Stimulated activated CD4-positive, alpha-beta T cell treated with anti-CD3 and anti-CD28 coated beads, Interleukin-1b, Interleukin-23, amount 100 ng/mL, for 48 hours (primary cell): ENCODE results near the gene CCDC170.
A peak's percentile ranks its signal among the peaks of the same experiment; 100 is the strongest.
"Not testable (repeated sequence)": the region's sequence is repeated elsewhere in the genome, so short reads cannot be mapped to it uniquely, and the experiment has no call there.

Experiments used
- DNase-seq: peaks from one replicate; pipeline ENCODE4 v3.0.0-alpha.2; 2020

The CCDC170 gene, protein sequence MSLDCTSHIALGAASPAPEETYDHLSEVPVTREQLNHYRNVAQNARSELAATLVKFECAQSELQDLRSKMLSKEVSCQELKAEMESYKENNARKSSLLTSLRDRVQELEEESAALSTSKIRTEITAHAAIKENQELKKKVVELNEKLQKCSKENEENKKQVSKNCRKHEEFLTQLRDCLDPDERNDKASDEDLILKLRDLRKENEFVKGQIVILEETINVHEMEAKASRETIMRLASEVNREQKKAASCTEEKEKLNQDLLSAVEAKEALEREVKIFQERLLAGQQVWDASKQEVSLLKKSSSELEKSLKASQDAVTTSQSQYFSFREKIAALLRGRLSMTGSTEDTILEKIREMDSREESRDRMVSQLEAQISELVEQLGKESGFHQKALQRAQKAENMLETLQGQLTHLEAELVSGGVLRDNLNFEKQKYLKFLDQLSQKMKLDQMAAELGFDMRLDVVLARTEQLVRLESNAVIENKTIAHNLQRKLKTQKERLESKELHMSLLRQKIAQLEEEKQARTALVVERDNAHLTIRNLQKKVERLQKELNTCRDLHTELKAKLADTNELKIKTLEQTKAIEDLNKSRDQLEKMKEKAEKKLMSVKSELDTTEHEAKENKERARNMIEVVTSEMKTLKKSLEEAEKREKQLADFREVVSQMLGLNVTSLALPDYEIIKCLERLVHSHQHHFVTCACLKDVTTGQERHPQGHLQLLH

GRCh38 chr6:151493804-151494234, at the start of gene CCDC170:
CCDC170 (plus strand) TSS chr6:151494017; CDS start chr6:151494129, 112 bp downstream.
- DNase-seq: no peak

- DNase-seq: no peak
Measured at GRCh38 chr6:151445482-151445881, 48.3 kb upstream of the CCDC170 start.

DNA sequence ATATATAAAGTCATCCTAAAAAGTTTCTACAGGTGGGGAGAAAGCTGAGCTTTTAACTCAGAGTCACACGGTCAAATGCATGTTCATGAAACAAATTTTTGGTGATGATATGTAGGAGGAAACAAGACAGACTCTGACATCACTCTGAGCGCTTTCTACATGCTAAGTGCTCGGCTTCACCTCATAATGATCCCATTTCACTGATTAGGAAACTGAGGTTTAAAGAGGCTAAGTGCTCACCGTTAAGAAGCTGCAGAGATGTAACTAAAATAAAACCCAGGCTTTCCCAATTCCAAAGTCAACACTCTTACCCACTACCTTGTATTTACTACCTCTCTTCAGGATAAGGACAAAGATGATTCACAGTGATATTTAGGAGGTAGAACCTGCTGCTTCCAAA, 46.6 kb upstream of the CCDC170 start:
- no peak for DNase-seq

DNA sequence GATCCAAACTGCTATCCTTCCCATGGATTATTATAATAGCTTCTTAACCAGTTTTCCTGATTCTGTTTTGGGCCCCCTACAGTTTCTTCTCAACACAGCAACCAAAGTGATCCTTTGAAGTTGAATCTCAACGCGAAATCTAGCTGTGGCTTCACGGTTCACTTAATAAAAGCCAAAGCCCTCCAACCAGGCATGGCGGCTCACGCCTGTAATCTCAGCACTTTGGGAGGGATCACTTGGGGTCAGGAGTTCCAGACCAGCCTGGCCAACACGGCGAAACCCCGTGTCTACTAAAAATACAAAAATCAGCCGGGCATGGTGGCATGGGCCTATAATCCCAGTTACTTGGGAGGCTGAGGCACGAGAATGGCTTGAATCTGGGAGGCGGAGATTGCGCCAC, 45.2 kb upstream of the CCDC170 start:
- DNase-seq: no peak

DNA sequence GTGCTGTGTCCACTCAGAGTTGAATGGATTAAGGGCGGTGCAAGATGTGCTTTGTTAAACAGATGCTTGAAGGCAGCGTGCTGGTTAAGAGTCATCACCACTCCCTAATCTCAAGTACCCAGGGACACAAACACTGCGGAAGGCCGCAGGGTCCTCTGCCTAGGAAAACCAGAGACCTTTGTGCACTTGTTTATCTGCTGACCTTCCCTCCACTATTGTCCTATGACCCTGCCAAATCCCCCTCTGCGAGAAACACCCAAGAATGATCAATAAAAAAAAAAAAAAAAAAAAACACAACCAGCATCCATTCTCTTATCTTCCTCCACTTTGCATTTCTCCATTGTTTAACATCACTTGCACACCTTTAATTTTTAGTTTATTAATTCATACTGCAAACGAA, 42.9 kb upstream of the CCDC170 start:
- not testable (repeated sequence) for DNase-seq

DNA sequence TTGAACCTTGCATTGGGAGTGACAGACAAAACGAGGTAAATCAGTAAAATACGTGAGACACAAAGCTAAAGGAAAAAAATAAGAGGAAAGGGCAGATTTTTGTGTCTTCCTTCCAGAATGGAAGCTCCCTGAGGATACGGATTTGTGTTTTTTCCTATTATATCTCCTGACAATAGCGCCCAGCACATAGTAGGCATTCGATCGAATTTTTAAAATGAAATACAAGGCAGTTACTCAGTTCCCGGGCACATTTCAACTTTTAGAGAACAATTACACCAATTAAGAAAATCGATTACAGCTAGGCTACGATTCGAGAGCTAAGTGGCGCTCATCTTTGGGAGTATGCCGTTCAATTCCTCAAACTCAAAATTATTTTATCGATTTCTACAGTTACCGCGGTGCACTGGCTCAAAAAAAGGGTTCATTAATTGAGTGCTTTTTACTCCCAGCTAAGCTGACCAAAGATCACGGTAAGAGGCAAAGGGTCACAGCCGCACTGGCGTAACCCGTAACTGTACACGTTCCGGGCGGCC, 42.3 kb upstream of the CCDC170 start:
- no peak for DNase-seq

DNA sequence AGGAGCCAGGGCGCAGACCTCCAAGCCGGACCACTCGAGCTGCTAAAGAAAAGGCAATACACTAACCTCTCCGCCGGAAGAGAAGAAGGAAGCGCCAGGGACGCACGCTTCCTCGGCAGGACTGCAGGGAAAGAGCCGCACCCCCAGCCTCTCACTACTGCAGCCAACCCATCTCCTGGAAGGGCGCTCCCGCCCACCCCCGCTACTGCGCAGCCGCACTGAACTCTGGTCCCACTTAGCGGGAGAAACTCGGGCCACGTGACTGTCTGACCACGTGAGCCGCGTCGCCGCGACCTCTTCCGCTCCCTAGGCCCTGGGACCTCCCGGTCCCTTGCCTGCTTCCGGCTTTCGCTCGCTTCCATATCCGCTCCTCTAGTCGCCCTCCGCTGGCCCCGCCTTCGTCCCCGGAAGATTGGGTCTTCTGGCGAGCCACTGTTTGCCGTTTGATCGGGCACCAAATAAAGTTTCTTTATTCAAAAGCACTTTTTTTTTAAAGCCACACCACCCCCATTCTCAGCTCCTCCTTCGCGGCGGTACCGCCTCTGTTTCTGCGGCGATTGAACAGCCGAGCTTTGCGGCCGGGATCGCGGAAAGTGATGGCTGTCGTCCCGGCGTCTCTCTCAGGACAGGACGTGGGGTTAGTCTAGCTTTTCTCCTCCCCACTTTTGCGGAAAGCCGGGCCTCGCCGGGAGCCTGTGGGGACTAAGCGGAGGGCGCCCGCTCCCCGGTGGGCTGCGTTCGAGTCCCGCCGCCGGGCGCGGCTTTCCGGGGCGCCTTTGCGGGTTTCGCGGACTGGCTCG, 41.7 kb upstream of the CCDC170 start, which contains the start of gene RMND1:
RMND1 (minus strand) TSS at position 177 of the 800 bp plus-strand sequence. CDS start 6,315 bp downstream, outside the sequence.
- DNase-seq: peak; percentile 99

DNA sequence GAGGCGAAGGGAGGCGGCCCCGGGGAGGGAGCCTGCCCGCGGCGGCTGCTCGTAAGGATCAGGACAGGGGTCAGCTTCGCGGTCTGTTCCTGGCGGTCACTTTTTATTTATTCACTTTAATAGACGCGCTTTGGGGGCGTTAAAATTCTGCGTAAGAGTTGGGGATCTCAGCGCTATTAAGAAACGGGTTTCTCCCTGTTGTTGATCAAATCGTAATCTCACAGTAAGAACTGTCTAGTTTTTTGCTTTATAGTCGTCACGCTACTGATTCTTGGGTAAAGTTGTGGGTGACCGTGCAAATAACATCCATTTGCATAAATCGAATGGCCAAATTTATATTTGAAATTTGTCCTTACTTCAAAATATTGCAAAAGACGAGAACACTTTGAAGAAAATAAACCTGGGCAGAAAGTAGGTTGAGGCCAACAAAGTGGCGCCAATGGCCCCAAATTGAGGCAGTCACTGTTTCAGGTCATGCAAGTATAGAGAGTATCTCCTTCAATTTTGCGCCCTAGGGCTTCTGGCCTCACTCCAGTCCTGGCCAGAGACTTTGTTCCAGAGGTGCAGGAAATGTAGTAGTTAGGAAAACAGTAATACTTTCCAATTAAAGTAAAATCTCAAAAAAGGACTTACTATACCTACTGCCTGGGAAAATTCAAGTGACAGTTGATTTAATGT, 40.9 kb upstream of the CCDC170 start:
- no peak for DNase-seq

DNA sequence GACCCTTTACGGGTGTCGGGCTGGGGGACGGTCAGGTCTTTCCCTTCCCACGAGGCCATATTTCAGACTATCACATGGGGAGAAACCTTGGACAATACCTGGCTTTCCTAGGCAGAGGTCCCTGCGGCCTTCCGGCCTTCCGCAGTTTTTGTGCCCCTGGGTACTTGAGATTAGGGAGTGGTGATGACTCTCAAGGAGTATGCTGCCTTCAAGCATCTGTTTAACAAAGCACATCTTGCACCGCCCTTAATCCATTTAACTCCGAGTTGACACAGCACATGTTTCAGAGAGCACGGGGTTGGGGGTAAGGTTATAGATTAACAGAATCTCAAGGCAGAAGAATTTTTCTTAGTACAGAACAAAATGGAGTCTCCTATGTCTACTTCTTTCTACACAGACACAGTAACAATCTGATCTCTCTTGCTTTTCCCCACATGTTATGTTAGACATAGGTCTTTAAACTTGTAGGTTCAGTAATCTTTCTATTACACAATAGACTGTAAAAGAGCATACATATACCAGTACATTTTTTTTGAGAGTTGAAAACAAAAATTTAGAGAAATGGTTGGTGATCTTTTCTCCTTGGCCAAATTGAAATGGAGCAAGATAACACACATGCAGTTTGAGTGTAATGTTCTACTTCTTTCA, 37.9 kb upstream of the CCDC170 start:
- DNase-seq: not testable (repeated sequence)

DNA sequence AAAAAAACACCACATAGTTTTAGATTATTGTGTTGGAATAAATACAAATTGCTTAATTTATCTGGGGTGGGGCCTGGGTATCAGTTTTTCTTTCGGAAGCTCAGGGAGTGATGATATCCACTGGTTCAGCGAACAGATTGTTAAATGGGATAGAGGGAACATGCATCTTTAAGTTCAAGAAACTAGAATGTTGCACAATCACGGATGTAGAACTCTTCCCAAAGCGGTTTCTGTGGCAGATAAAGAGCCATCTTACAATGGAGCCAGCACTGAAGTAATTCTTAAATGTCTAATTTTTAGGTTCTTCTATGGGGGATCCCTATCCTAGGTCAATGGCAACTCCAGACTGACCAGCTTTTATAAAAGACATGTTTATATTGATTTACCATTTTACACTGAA, 32.1 kb upstream of the CCDC170 start:
- DNase-seq: no peak

DNA sequence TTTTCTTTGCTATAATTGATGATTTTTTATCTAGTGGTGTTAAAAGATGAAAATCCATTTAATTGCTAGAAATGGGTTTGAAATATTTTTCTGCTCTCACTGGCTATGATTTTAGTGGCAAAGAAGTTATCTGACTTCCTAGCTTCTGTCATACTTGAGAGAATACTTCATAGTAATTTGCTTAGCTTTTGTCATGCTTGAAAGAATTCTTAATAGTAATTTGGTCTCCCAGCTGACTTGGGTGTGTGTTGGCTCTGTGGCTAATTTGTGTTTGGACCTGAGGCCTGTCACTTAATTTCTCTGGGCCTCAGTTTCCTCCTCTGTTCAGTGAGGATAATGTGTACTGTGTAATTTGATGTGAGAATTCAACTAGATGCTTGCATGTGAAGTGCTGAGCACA, 29.1 kb upstream of the CCDC170 start:
- no peak for DNase-seq

DNA sequence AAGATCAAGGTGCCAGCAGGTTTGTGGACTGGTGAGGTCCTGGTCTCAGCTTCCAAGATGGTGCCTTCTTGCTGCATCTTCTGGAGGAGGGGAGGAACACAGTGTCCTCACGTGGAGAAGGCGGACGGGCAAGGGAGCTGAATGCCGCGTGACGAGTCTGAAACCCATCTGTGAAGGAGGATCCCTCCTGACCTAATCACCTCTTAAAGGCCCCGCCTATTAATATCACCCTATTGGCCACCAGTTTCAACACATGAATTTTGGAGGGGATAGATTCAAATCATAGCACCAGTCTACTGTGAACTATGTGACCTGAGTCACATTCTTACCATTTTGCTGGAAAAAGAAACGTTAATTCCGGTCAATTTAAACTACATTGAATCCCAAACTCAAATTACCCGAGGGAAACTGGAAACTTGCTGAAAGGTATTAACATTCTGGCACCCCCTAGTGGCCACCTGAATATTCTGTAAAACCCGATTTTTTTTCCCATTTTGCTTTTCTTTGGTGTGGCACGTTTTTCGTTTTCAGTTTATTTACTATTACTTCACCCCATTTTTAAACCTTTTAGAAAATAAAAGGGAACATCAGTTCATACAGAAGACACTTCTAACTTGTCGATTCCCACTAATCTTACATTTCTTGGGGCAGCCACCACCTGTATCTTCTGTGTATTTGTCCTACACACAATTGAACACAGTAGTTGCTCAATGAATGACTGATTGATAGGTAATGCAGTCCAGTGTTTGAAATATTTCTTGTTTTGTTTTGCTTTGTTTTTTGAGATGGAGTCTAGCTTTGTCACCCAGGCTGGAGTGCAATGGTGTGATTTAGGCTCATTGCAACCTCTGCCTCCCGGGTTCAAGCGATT, 17.9 kb upstream of the CCDC170 start:
- no peak for DNase-seq

GRCh38 chr6:151477726-151478125, 16.1 kb upstream of the CCDC170 start:
- no peak for DNase-seq

- DNase-seq: no peak
Measured at GRCh38 chr6:151478670-151479069, 15.1 kb upstream of the CCDC170 start.

- DNase-seq: no peak
Measured at GRCh38 chr6:151481786-151482185, 12.0 kb upstream of the CCDC170 start.

GRCh38 chr6:151482290-151482689, 11.5 kb upstream of the CCDC170 start:
- no peak for DNase-seq

GRCh38 chr6:151483994-151484393, 9.8 kb upstream of the CCDC170 start:
- no peak for DNase-seq

DNA sequence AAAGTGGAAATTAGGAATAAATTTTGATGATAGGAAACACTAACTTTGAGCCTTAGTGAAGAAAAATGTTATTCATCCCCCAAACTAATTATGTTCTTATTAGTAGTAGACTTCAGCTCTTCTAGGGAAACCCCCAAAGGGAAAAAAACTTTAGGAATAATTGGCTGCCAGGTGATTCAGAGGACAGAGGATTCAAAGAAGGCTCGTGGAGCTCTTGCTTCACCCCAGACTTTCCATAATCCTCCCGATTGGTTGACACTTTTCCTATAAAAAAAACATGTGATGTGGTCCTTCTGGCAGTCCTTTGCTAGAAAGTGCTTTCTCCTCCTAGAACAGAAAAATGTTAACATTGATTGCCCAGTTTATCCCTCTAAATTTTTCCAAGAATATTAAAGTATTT, 5.6 kb upstream of the CCDC170 start:
- DNase-seq: no peak

DNA sequence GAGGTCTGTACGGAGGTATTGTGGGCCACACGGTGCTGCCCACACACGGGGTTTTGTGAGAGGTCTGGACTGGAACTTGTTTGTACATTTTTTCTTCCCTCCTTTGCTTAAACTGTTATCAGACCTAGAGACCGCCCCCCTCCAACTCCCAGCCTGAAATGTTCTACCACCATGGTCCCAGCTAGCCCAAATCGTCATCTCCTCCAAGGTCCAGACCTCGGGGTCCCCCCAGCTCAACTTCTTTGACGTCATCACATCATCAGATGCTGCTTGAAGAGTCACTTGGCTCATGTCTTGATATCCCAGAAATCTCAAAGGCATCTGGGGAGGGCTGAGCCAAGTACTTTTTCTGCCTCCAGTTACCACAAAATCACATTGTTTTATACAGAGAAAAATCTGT, 2.8 kb upstream of the CCDC170 start:
- DNase-seq: no peak

GRCh38 chr6:151493161-151493803, 535 bp upstream of the CCDC170 start:
- no peak for DNase-seq
